ENCODE data around the gene ZDHHC1.

Gene ZDHHC1

GRCh38 chr16:67438824-67439393, 22.6 kb upstream of the ZDHHC1 start:
- TF ChIP-seq CTCF (IDR thresholded peaks at IDR 0.05; ENCODE audit: control insufficient read depth, extremely low read depth, insufficient read depth) = no peak
- DNase-seq (ENCODE audit: low read depth) = no peak
- no peak overlapping the region for H3K4me3 ChIP-seq (ENCODE audit: low read depth, low read length)

- no peak overlapping the region for H3K4me3 ChIP-seq (ENCODE audit: low read depth, low read length)
- TF ChIP-seq CTCF (IDR thresholded peaks at IDR 0.05; ENCODE audit: control insufficient read depth, extremely low read depth, insufficient read depth) = no peak
These were observed 22.0 kb upstream of the ZDHHC1 start for GRCh38 chr16:67438098-67438791.

GRCh38 chr16:67437513-67437912, 21.2 kb upstream of the ZDHHC1 start:
- no peak for TF ChIP-seq CTCF (IDR thresholded peaks at IDR 0.05; ENCODE audit: control insufficient read depth, extremely low read depth, insufficient read depth)
- H3K4me3 ChIP-seq (ENCODE audit: low read depth, low read length) = no peak overlapping the region
- DNase-seq (ENCODE audit: low read depth) = no peak

More at GRCh38 chr16:67438098-67438791, 22.0 kb upstream of the ZDHHC1 start:
- DNase-seq (ENCODE audit: low read depth) = no peak

DNA sequence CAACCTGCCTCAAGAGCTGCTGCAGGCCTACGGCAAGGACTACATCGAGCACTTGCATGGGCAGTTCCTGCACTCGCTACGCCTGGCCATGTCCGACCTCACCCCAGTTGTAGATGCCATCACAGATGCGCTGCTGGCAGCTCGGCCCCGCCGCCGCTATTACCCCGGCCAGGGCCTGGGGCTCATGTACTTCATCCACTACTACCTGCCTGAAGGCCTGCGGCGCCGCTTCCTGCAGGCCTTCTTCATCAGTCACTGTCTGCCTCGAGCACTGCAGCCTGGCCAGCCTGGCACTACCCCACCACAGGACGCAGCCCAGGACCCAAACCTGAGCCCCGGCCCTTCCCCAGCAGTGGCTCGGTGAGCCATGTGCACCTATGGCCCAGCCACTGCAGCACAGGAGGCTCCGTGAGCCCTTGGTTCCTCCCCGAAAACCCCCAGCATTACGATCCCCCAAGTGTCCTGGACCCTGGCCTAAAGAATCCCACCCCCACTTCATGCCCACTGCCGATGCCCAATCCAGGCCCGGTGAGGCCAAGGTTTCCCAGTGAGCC, 20.4 kb upstream of the ZDHHC1 start:
- no peak for DNase-seq (ENCODE audit: low read depth)
- TF ChIP-seq CTCF (IDR thresholded peaks at IDR 0.05; ENCODE audit: control insufficient read depth, extremely low read depth, insufficient read depth) = no peak
- no peak overlapping the region for H3K4me3 ChIP-seq (ENCODE audit: low read depth, low read length)

- TF ChIP-seq CTCF (IDR thresholded peaks at IDR 0.05; ENCODE audit: control insufficient read depth, extremely low read depth, insufficient read depth) = no peak
- no peak for DNase-seq (ENCODE audit: low read depth)
- H3K4me3 ChIP-seq (ENCODE audit: low read depth, low read length) = no peak overlapping the region
These were observed 19.5 kb upstream of the ZDHHC1 start for GRCh38 chr16:67435758-67436164.

DNA sequence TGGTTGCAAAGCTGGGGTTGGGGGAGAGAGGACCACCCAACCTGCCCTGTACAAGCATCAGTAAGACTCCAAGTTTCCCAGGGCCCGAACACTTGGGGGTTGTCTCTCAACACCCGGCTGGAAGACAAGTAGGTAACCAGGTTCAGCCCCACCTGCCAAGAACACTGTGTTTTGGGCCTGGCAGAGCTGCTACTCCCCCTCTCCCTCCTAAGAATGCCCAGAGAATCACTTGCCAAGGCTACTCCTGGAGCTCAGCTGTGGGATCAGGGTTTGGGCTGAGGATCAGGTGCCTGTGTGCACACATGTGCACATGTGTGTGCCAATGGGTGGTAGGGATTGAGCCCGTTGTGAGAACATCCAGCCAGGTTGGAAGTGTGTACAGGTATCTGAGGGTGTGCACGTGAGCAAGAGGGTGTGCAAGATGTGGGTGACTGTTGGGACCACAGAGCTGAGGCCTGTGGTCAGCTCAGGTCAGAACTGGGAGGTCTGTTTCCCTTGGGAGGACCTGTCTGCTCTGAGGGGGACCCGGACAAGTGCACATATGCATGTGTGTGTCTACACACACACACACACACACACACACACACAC, 16.9 kb upstream of the ZDHHC1 start:
- DNase-seq (ENCODE audit: low read depth) = no peak
- TF ChIP-seq CTCF (IDR thresholded peaks at IDR 0.05; ENCODE audit: control insufficient read depth, extremely low read depth, insufficient read depth) = no peak
- H3K4me3 ChIP-seq (ENCODE audit: low read depth, low read length) = no peak overlapping the region

All from LNCaP clone FGC (cell line).